HL-60 (cell line): ENCODE measurements around the gene COX20.

ENCODE experiments used
- DNase-seq, 2 experiments: peaks; one replicate each; pipeline ENCODE4 v3.0.0-alpha.2; 2010 to 2020; ENCODE audit warnings: low read depth in 1 of 2, low spot score in 1 of 2
- H3K27ac ChIP-seq: fragments of 250-450 bp; sonication (Bioruptor Pico); replicated peaks from 2 replicates; pipeline ENCODE4 v1.5.1; 2020; ENCODE audit warnings: mild to moderate bottlenecking, moderate library complexity
- H3K27me3 ChIP-seq: fragments of 250-450 bp; sonication (Bioruptor Pico); 2 replicates; pipeline ENCODE4 v1.5.1; 2021; ENCODE audit warnings: mild to moderate bottlenecking, moderate library complexity; ENCODE audit not compliant: insufficient read depth, poor library complexity, severe bottlenecking
- H3K4me3 ChIP-seq: replicated peaks from 2 replicates; pipeline ENCODE4 v1.5.1; 2011; ENCODE audit warnings: mild to moderate bottlenecking, control low read depth, low read length; ENCODE audit not compliant: insufficient read depth
- CTCF ChIP-seq: IDR thresholded peaks from one replicate; pipeline ENCODE4 v1.5.1; 2011; ENCODE audit warnings: low read length, control low read depth, inconsistent platforms; ENCODE audit not compliant: insufficient read depth
- GABPA ChIP-seq: IDR thresholded peaks from 2 replicates; pipeline ENCODE4 v1.6.1; 2012; ENCODE audit warnings: low read depth
- POLR2AphosphoS5 ChIP-seq: IDR thresholded peaks from 2 replicates; pipeline ENCODE4 v1.6.1; 2012; ENCODE audit warnings: low read depth
- REST ChIP-seq: IDR thresholded peaks from 2 replicates; pipeline ENCODE4 v1.6.1; 2012; ENCODE audit warnings: low read depth; ENCODE audit not compliant: insufficient replicate concordance
- SPI1 ChIP-seq: IDR thresholded peaks from 2 replicates; pipeline ENCODE4 v1.6.1; 2012; ENCODE audit warnings: low read depth, mild to moderate bottlenecking, borderline replicate concordance

COX20 gene

DNA sequence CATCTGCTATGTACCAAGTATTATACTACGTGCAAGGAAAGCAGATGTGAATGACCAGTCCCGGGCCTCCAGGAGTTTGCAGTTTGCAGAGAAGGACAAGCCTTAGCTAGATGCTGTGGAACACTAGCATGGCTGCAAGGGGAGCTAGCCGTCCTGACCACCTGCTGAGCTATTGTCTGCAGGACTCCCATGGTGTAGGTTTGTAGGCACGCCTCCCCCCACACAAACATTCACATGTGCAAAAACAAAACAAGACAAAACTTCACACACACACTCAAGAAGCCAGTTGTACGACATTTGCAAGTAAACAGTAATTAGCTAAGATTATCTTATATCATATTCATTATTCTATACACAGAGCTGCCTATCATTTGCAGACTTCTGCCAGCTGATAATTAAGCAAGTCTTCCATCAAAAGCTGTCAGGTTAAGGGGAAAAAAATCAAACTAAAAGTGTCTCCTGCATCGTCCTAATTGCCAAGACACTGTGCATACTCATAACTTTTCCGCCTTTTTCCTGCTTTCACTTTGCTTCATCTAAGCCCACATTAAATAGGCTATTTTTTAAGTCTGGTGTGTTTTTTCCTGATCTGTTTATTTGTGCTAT is 39.6 kb downstream of the COX20 start:
- Histone ChIP-seq H3K27me3 (no peaks in the 10 kb centered on the region), H3K27ac (no peak overlapping the region), H3K4me3 (no peak overlapping the region)
- TF ChIP-seq SPI1 (no peak), GABPA (no peak), CTCF (no peak), REST (no peak), POLR2AphosphoS5 (no peak)
- DNase-seq = no peak

- no peak for TF ChIP-seq POLR2AphosphoS5
- no peak for DNase-seq
- no peaks in the 10 kb centered on the region for H3K27me3 ChIP-seq
- no peak overlapping the region for H3K27ac ChIP-seq
- H3K4me3 ChIP-seq = no peak overlapping the region
These were observed 40.9 kb downstream of the COX20 start for GRCh38 chr1:244876228-244876910.

DNA sequence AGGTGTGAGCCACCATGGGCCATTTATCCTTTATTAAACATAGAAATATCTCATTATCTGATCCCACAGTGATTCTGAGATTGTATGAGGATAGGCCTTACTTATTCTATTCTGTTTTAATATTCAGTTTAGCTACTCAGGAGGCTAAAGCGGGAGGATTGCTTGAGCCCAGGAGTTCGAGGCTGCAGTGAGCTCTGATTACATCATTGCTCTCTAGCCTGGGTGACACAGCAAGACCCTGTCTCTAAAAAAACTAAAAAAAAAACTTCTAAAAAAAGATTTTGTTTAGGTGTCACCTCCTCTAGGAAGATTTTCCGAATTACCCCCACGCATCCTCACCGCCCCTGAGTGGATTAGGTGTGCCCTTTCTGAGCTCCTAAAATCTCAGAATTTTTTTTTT is 43.2 kb downstream of the COX20 start:
- TF ChIP-seq POLR2AphosphoS5 (no peak), CTCF (no peak)
- DNase-seq = no peak
- Histone ChIP-seq H3K27me3 (no peaks in the 10 kb centered on the region), H3K4me3 (no peak overlapping the region), H3K27ac (no peak overlapping the region)

GRCh38 chr1:244881552-244882280 is 46.3 kb downstream of the COX20 start:
- no peak for DNase-seq
- no peak overlapping the region for H3K27ac ChIP-seq
- H3K27me3 ChIP-seq = no peaks in the 10 kb centered on the region
- no peak overlapping the region for H3K4me3 ChIP-seq
- TF ChIP-seq REST = no peak
- TF ChIP-seq POLR2AphosphoS5 = no peak
- TF ChIP-seq SPI1 = no peak
- no peak for TF ChIP-seq CTCF
